Activated CD8-positive, alpha-beta T cell treated with anti-CD3 and anti-CD28 coated beads, Interleukin-2, amount 10 ng/mL, durations not matched to agents 7 days and 5 days (primary cell): ENCODE results near the gene FHAD1. TPM values are rescaled to one million over a fixed set of nuclear protein-coding genes. Genes with fewer than 3 reads are reported as not detected.
A peak's percentile ranks its signal among the peaks of the same experiment; 100 is the strongest.
"Not testable (repeated sequence)": the region's sequence is repeated elsewhere in the genome, so short reads cannot be mapped to it uniquely, and the experiment has no call there.

Experiments used
- ATAC-seq: fragments of 150-1000 bp; cut with Tn5 transposase; one replicate; pipeline ENCODE4 v1.10.0; 2021; ENCODE audit warnings: moderate library complexity
- CTCF ChIA-PET: fragments of 350-600 bp; sonication (Branson Sonifier 250); formaldehyde crosslinking; loops from one replicate; lab custom pipeline; 2021; ENCODE audit warnings: antibody characterized with exemption; lab: Charles Lee
- POLR2A ChIA-PET: fragments of 350-600 bp; sonication (Branson Sonifier 250); formaldehyde crosslinking; loops from one replicate; lab custom pipeline; 2021; ENCODE audit warnings: antibody characterized with exemption; lab: Charles Lee
- DNase-seq: peaks from one replicate; pipeline ENCODE4 v3.0.0-alpha.2; 2020
- H3K27ac Mint-ChIP-seq: one replicate; pipeline ENCODE4 v1.8.0; 2021; ENCODE audit warnings: mild to moderate bottlenecking, mixed read lengths
- H3K27me3 Mint-ChIP-seq: one replicate; pipeline ENCODE4 v1.8.0; 2021; ENCODE audit warnings: low read depth, mixed read lengths
- H3K36me3 Mint-ChIP-seq: one replicate; pipeline ENCODE4 v1.8.0; 2021; ENCODE audit warnings: low read depth, mixed read lengths
- H3K4me1 Mint-ChIP-seq: one replicate; pipeline ENCODE4 v1.8.0; 2021; ENCODE audit warnings: low read depth, mixed read lengths
- H3K4me3 Mint-ChIP-seq: one replicate; pipeline ENCODE4 v1.8.0; 2021; ENCODE audit warnings: mild to moderate bottlenecking, mixed read lengths
- H3K9me3 Mint-ChIP-seq: one replicate; pipeline ENCODE4 v1.8.0; 2022; ENCODE audit warnings: mixed read lengths; ENCODE audit not compliant: insufficient read depth
- total RNA-seq, 2 experiments: library from RNA; stranded (reverse); gene quantifications; one replicate each; pipeline ENCODE4 v1.2.3, GENCODE V29; 2021

Gene FHAD1
- total RNA-seq, 2 experiments from 2014 or later, result 0.21 to 0.55 TPM

GRCh38 chr1:15424146-15424667, 177.2 kb downstream of the FHAD1 start:
- Mint-ChIP-seq H3K27me3 (no peaks in the 10 kb centered on the region), H3K9me3 (no peaks in the 10 kb centered on the region), H3K27ac (no peak overlapping the region), H3K4me1 (peaks cover 27% of the 10 kb centered on the region), H3K4me3 (no peak overlapping the region), H3K36me3 (peaks cover 29% of the 10 kb centered on the region)
- CTCF ChIA-PET, result interaction anchor here (3.7 kb wide), 1 partner anchor 101 kb away, joined by 12 read pairs; no protein-coding TSS in a partner anchor
- ATAC-seq, result no peak
- POLR2A ChIA-PET, result no interaction called here
- DNase-seq, result no peak

- ChIA-PET POLR2A (no interaction called here), CTCF (interaction anchor here (3.7 kb wide), 1 partner anchor 101 kb away, joined by 12 read pairs; no protein-coding TSS in a partner anchor)
- H3K27ac Mint-ChIP-seq, result no peak overlapping the region
- no peaks in the 10 kb centered on the region for H3K9me3 Mint-ChIP-seq
- ATAC-seq (no peak), DNase-seq (no peak)
- H3K27me3 Mint-ChIP-seq, result no peaks in the 10 kb centered on the region
- H3K4me3 Mint-ChIP-seq, result no peak overlapping the region
- peaks cover 25% of the 10 kb centered on the region for H3K4me1 Mint-ChIP-seq
- peaks cover 26% of the 10 kb centered on the region for H3K36me3 Mint-ChIP-seq
These were observed 178.0 kb downstream of the FHAD1 start for GRCh38 chr1:15424981-15425380.

GRCh38 chr1:15425521-15425920, 178.5 kb downstream of the FHAD1 start:
- CTCF ChIA-PET, result interaction anchor here (3.7 kb wide), 1 partner anchor 102 kb away, joined by 12 read pairs; no protein-coding TSS in a partner anchor
- POLR2A ChIA-PET, result no interaction called here
- no peak for ATAC-seq
- H3K4me1 Mint-ChIP-seq, result peaks cover 22% of the 10 kb centered on the region
- H3K9me3 Mint-ChIP-seq, result no peaks in the 10 kb centered on the region
- peaks cover 24% of the 10 kb centered on the region for H3K36me3 Mint-ChIP-seq
- no peak for DNase-seq
- no peak overlapping the region for H3K27ac Mint-ChIP-seq
- no peak overlapping the region for H3K4me3 Mint-ChIP-seq
- H3K27me3 Mint-ChIP-seq, result no peaks in the 10 kb centered on the region

- Mint-ChIP-seq H3K27me3 (no peaks in the 10 kb centered on the region), H3K4me1 (peaks cover 21% of the 10 kb centered on the region), H3K36me3 (peaks cover 20% of the 10 kb centered on the region), H3K27ac (peak overlapping the region; percentile 6), H3K4me3 (no peak overlapping the region), H3K9me3 (no peaks in the 10 kb centered on the region)
- CTCF ChIA-PET, result interaction anchor here (3.7 kb wide), 1 partner anchor 102 kb away, joined by 12 read pairs; no protein-coding TSS in a partner anchor
- DNase-seq (no peak), ATAC-seq (no peak)
- POLR2A ChIA-PET, result no interaction called here
These were observed 178.9 kb downstream of the FHAD1 start for GRCh38 chr1:15425958-15426357.

GRCh38 chr1:15426492-15427279, 179.7 kb downstream of the FHAD1 start:
- CTCF ChIA-PET, result interaction anchor here (3.7 to 7.5 kb wide), 2 partner anchors 103 kb away, joined by 12 to 109 read pairs; no protein-coding TSS in a partner anchor
- POLR2A ChIA-PET, result no interaction called here

GRCh38 chr1:15427280-15427666, 180.2 kb downstream of the FHAD1 start:
- ATAC-seq (no peak), DNase-seq (no peak)
- H3K9me3 Mint-ChIP-seq, result no peaks in the 10 kb centered on the region
- POLR2A ChIA-PET, result no interaction called here
- H3K27me3 Mint-ChIP-seq, result no peaks in the 10 kb centered on the region
- H3K4me1 Mint-ChIP-seq, result peaks cover 20% of the 10 kb centered on the region
- H3K4me3 Mint-ChIP-seq, result no peak overlapping the region
- CTCF ChIA-PET, result interaction anchor here (7.5 kb wide), 1 partner anchor 104 kb away, joined by 109 read pairs; no protein-coding TSS in a partner anchor
- peaks cover 16% of the 10 kb centered on the region for H3K36me3 Mint-ChIP-seq
- no peak overlapping the region for H3K27ac Mint-ChIP-seq

More at GRCh38 chr1:15426492-15427279, 179.7 kb downstream of the FHAD1 start:
- no peak overlapping the region for H3K4me3 Mint-ChIP-seq
- no peaks in the 10 kb centered on the region for H3K27me3 Mint-ChIP-seq
- no peaks in the 10 kb centered on the region for H3K9me3 Mint-ChIP-seq
- H3K4me1 Mint-ChIP-seq, result peaks cover 20% of the 10 kb centered on the region
- peaks cover 17% of the 10 kb centered on the region for H3K36me3 Mint-ChIP-seq
- peak overlapping the region; percentile 6 for H3K27ac Mint-ChIP-seq
- ATAC-seq, result no peak
- no peak for DNase-seq

- not testable (repeated sequence) for H3K27ac Mint-ChIP-seq, DNase-seq, H3K9me3 Mint-ChIP-seq, H3K27me3 Mint-ChIP-seq, H3K4me3 Mint-ChIP-seq, ATAC-seq
- ChIA-PET POLR2A (interaction anchor here (1.8 kb wide), 1 partner anchor 105 kb away, joined by 7 read pairs; no protein-coding TSS in a partner anchor), CTCF (interaction anchor here (1.3 to 7.5 kb wide), 2 partner anchors 81 to 105 kb away, joined by 3 to 109 read pairs; no protein-coding TSS in a partner anchor)
- H3K36me3 Mint-ChIP-seq, result peaks cover 16% of the 10 kb centered on the region
- peaks cover 20% of the 10 kb centered on the region for H3K4me1 Mint-ChIP-seq
These were observed 181.2 kb downstream of the FHAD1 start for GRCh38 chr1:15428252-15428651.

GRCh38 chr1:15428815-15429435, 181.9 kb downstream of the FHAD1 start:
- POLR2A ChIA-PET, result interaction anchor here (1.8 kb wide), 1 partner anchor 106 kb away, joined by 7 read pairs; no protein-coding TSS in a partner anchor
- ATAC-seq (no peak), DNase-seq (no peak)
- Mint-ChIP-seq H3K4me3 (no peak overlapping the region), H3K4me1 (peaks cover 20% of the 10 kb centered on the region), H3K27ac (no peak overlapping the region), H3K27me3 (no peaks in the 10 kb centered on the region), H3K36me3 (peaks cover 16% of the 10 kb centered on the region), H3K9me3 (no peaks in the 10 kb centered on the region)
- CTCF ChIA-PET, result interaction anchor here (1.3 to 7.5 kb wide), 2 partner anchors 82 to 105 kb away, joined by 3 to 109 read pairs; no protein-coding TSS in a partner anchor

- Mint-ChIP-seq H3K36me3 (peaks cover 16% of the 10 kb centered on the region), H3K4me3 (no peak overlapping the region), H3K9me3 (no peaks in the 10 kb centered on the region), H3K4me1 (peaks cover 15% of the 10 kb centered on the region), H3K27ac (no peak overlapping the region), H3K27me3 (no peaks in the 10 kb centered on the region)
- ATAC-seq (no peak), DNase-seq (no peak)
- ChIA-PET CTCF (interaction anchor here (1.4 to 7.5 kb wide), 3 partner anchors 8 to 106 kb away, joined by 3 to 109 read pairs (median 7); no protein-coding TSS in a partner anchor), POLR2A (interaction anchor here (1.8 kb wide), 1 partner anchor 106 kb away, joined by 7 read pairs; no protein-coding TSS in a partner anchor)
These were observed 182.7 kb downstream of the FHAD1 start for GRCh38 chr1:15429701-15430149.

GRCh38 chr1:15430787-15431570, 184.0 kb downstream of the FHAD1 start:
- ATAC-seq (peak; percentile 56), DNase-seq (peak; percentile 74)
- ChIA-PET CTCF (interaction anchor here (0.6 to 7.5 kb wide), 16 partner anchors 8 to 302 kb away, joined by 3 to 109 read pairs (median 5); no protein-coding TSS in a partner anchor), POLR2A (interaction anchor here (0.7 to 1.3 kb wide), 2 partner anchors 108 to 303 kb away, joined by 3 read pairs; no protein-coding TSS in a partner anchor)
- H3K4me1 Mint-ChIP-seq, result peaks cover 8% of the 10 kb centered on the region
- peaks cover 11% of the 10 kb centered on the region for H3K36me3 Mint-ChIP-seq
- H3K9me3 Mint-ChIP-seq, result no peaks in the 10 kb centered on the region
- H3K27ac Mint-ChIP-seq, result no peak overlapping the region
- H3K4me3 Mint-ChIP-seq, result no peak overlapping the region
- H3K27me3 Mint-ChIP-seq, result no peaks in the 10 kb centered on the region
